ENCODE results near the gene MRPL18. TPM values are rescaled to one million over a fixed set of nuclear protein-coding genes. Genes with fewer than 3 reads are reported as not detected.
A peak's percentile ranks its signal among the peaks of the same experiment; 100 is the strongest.

Gene MRPL18
- polyA plus RNA-seq, 3 donors from 2014 or later = 50.4 to 92.5 (median 60.5) TPM

DNA sequence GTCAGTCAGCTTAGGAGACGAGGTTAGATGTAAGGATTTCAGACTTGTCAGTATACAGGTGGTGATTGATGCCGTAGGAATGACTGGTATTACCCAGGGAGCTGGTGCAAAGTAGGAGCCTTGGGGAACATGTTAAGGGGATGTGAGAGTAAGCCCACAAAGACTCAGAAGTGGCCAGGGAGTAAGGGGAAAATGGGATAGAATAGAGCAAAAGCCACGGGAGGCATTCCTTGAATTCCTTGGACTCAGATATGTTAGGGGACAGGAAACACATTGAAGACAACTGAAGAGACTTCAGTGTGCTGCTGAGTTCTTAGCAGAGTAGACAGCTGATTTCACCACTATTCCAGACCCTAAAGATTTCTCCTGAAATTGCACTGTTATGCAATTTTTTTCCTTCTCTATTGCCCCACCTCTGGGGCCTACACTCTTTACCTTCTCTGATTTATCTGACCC, 29.6 kb upstream of the MRPL18 start:
- peaks cover 27% of the 10 kb centered on the region in 2 donors for H3K4me1 Mint-ChIP-seq
- H3K4me3 Mint-ChIP-seq = peak overlapping the region; percentile 90 to 98 (median 96)
- H3K27ac Mint-ChIP-seq = peak overlapping the region; percentile 93 to 99 (median 97)
- peaks cover 10 to 22% (median 17%) of the 10 kb centered on the region in 3 donors for H3K27me3 Mint-ChIP-seq (ENCODE audit: low read depth in 3 of 3)
- no peaks in the 10 kb centered on the region for H3K9me3 Mint-ChIP-seq
- H3K36me3 Mint-ChIP-seq = peaks cover 6 to 18% (median 9%) of the 10 kb centered on the region in 3 donors
- no peak for DNase-seq

DNA sequence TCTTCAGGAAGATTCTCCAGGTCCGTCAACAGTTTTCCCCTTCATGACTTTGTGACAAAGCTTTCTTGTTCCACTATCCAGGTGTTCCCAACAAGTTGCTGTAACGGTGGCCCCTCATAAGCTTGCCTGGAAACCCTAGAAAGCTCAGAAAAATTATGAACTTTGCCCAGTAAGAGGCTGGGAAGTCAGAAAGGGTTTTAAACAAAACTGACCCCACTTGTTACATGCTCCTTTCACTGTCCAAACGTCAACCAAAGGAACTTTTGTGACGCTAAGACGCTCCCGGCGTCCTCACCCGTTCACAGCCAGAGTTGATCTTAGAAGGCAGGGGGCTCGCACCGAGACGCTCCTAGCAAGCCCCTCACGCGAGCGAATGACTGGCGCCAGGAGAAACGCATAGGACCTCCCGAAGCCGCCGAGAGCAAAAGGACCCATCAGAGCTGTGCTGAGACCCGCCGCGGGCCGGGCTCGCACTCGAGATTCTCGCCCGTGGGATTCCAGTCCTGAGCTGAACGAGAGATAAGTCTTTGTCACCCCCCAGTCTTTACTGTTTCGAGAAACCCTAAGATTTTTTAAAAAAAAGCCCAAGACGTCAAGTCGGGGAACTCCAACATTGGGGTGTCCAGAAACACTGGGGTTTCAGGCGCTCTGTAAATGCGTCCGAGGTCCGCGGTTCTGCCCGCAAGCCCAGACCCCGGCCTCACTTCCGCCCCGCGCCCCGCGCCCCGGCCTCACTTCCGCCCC, 29.0 kb upstream of the MRPL18 start:
- H3K4me1 Mint-ChIP-seq = peaks cover 27% of the 10 kb centered on the region in 2 donors
- peaks cover 4 to 20% (median 9%) of the 10 kb centered on the region in 3 donors for H3K36me3 Mint-ChIP-seq
- DNase-seq = no peak
- peak overlapping the region; percentile 93 to 99 (median 97) for H3K27ac Mint-ChIP-seq
- H3K4me3 Mint-ChIP-seq = peak overlapping the region; percentile 90 to 98 (median 96)
- H3K27me3 Mint-ChIP-seq (ENCODE audit: low read depth in 3 of 3) = peaks cover 10 to 22% (median 16%) of the 10 kb centered on the region in 3 donors
- no peaks in the 10 kb centered on the region for H3K9me3 Mint-ChIP-seq

- Mint-ChIP-seq H3K4me3 (peak within 1 kb of the TSS; percentile 90 to 98 (median 96)), H3K4me1 (peaks cover 27% of the 10 kb centered on the region in 2 donors), H3K36me3 (peaks cover 4 to 20% (median 9%) of the 10 kb centered on the region in 3 donors), H3K27ac (peak within 1 kb of the TSS; percentile 96 to 99 (median 97)), H3K9me3 (no peaks in the 10 kb centered on the region), H3K27me3 (ENCODE audit: low read depth in 3 of 3) (peaks cover 10 to 22% (median 16%) of the 10 kb centered on the region in 3 donors)
- DNase-seq = peak; percentile 91 to 92 (median 92)
Measured at GRCh38 chr6:159761873-159762680, 28.2 kb upstream of the MRPL18 start, which contains the start of gene ACAT2. TSS of gene ACAT2 (plus strand) at chr6:159762045. CDS start at chr6:159762088, 43 bp downstream.

GRCh38 chr6:159762681-159763293, 27.5 kb upstream of the MRPL18 start:
- H3K36me3 Mint-ChIP-seq = peaks cover 4 to 24% (median 8%) of the 10 kb centered on the region in 3 donors
- H3K27ac Mint-ChIP-seq = peak overlapping the region; percentile 92 to 99 (median 97)
- DNase-seq = peak in 1 of 3 donors; percentile 42
- H3K9me3 Mint-ChIP-seq = no peaks in the 10 kb centered on the region
- peaks cover 10 to 22% (median 16%) of the 10 kb centered on the region in 3 donors for H3K27me3 Mint-ChIP-seq (ENCODE audit: low read depth in 3 of 3)
- peak overlapping the region; percentile 90 to 98 (median 96) for H3K4me3 Mint-ChIP-seq
- peaks cover 27% of the 10 kb centered on the region in 2 donors for H3K4me1 Mint-ChIP-seq

DNA sequence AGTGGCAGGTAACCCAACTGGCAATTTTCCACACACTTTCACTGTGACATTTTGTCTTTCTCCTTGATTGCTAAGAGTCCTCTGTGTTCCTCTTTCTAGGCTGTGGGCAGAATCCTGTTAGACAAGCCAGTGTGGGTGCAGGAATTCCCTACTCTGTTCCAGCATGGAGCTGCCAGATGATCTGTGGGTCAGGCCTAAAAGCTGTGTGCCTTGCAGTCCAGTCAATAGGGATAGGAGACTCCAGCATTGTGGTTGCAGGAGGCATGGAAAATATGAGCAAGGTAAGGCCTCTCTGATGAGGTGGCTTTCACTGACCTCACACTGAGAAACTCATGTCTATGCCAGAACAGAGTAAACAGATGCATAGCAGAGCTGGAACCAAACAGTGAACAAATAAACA, 23.4 kb upstream of the MRPL18 start:
- H3K27me3 Mint-ChIP-seq (ENCODE audit: low read depth in 3 of 3) = peaks cover 8 to 13% (median 9%) of the 10 kb centered on the region in 3 donors
- peaks cover 9 to 12% of the 10 kb centered on the region in 2 donors for H3K4me1 Mint-ChIP-seq
- H3K36me3 Mint-ChIP-seq = peaks cover 25 to 40% (median 26%) of the 10 kb centered on the region in 3 donors
- no peak for DNase-seq
- H3K27ac Mint-ChIP-seq = no peak overlapping the region
- no peaks in the 10 kb centered on the region for H3K9me3 Mint-ChIP-seq
- H3K4me3 Mint-ChIP-seq = no peak overlapping the region

DNA sequence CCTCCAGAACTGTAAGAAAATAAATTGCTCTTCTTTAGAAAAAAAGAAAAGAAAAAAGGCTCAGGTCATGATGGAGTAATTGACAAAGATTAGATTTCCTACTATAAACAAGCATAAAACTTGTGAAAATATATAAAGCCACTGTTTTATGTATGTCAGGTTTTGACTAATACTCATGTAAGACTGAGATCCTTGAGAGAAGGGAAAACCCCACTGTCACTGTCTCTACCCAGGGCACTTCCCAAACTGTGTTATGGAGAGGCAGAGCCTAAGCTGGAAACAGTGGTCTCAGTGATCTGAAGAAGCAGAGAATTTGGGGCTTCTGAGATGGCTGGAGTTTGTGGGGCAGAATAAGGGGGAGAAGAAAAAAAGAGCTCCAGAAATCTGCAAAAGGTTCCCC, 20.8 kb upstream of the MRPL18 start:
- Mint-ChIP-seq H3K36me3 (peaks cover 25 to 40% (median 26%) of the 10 kb centered on the region in 3 donors), H3K27ac (no peak overlapping the region), H3K27me3 (ENCODE audit: low read depth in 3 of 3) (peaks cover 0 to 10% (median 2%) of the 10 kb centered on the region in 3 donors), H3K9me3 (no peaks in the 10 kb centered on the region), H3K4me1 (peaks cover 0 to 2% of the 10 kb centered on the region in 2 donors), H3K4me3 (no peak overlapping the region)
- no peak for DNase-seq

- H3K27me3 Mint-ChIP-seq (ENCODE audit: low read depth in 3 of 3) = peaks cover 0 to 10% (median 2%) of the 10 kb centered on the region in 3 donors
- no peak overlapping the region for H3K4me3 Mint-ChIP-seq
- H3K27ac Mint-ChIP-seq = no peak overlapping the region
- no peaks in the 10 kb centered on the region for H3K4me1 Mint-ChIP-seq
- peaks cover 25 to 30% (median 26%) of the 10 kb centered on the region in 3 donors for H3K36me3 Mint-ChIP-seq
- H3K9me3 Mint-ChIP-seq = no peaks in the 10 kb centered on the region
- DNase-seq = no peak
Measured at GRCh38 chr6:159772196-159772595, 18.1 kb upstream of the MRPL18 start.

GRCh38 chr6:159777240-159777904, 12.9 kb upstream of the MRPL18 start:
- Mint-ChIP-seq H3K36me3 (peaks cover 19 to 35% (median 20%) of the 10 kb centered on the region in 3 donors), H3K4me3 (no peak overlapping the region), H3K27me3 (ENCODE audit: low read depth in 3 of 3) (peaks cover 0 to 1% (median 0%) of the 10 kb centered on the region in 3 donors), H3K27ac (peak overlapping the region in 4 of 6 donors; percentile 20 to 61 (median 42)), H3K4me1 (peaks cover 7 to 12% of the 10 kb centered on the region in 2 donors), H3K9me3 (no peaks in the 10 kb centered on the region)
- no peak for DNase-seq

DNA sequence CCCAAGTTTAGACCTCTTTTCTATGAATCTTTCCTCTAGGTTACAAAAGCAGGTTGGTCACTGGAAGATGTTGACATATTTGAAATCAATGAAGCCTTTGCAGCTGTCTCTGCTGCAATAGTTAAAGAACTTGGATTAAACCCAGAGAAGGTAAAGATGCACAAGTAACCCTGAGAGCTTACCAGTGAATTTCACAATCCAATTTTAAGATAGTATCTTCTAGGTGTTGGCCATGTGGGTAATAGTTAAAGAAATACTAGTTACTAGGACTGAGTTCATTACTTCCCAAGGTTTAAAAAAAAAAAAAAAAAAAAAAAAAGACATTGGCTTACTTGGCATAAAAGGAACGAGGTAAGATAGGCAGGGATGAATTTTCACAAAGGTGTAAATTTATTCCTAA, 12.1 kb upstream of the MRPL18 start:
- Mint-ChIP-seq H3K36me3 (peaks cover 26 to 43% (median 27%) of the 10 kb centered on the region in 3 donors), H3K27ac (peak overlapping the region in 2 of 6 donors; percentile 25 to 52)

GRCh38 chr6:159778542-159779103, 11.6 kb upstream of the MRPL18 start:
- H3K9me3 Mint-ChIP-seq = no peaks in the 10 kb centered on the region
- H3K36me3 Mint-ChIP-seq = peaks cover 26 to 43% (median 28%) of the 10 kb centered on the region in 3 donors
- H3K27ac Mint-ChIP-seq = peak overlapping the region in 2 of 6 donors; percentile 11 to 52
- DNase-seq = no peak
- H3K4me1 Mint-ChIP-seq = peaks cover 11 to 23% of the 10 kb centered on the region in 2 donors
- H3K4me3 Mint-ChIP-seq = no peak overlapping the region
- no peaks in the 10 kb centered on the region for H3K27me3 Mint-ChIP-seq (ENCODE audit: low read depth in 3 of 3)

More for the DNA sequence above, 12.1 kb upstream of the MRPL18 start:
- H3K4me3 Mint-ChIP-seq = no peak overlapping the region
- no peaks in the 10 kb centered on the region for H3K9me3 Mint-ChIP-seq
- peaks cover 11 to 19% of the 10 kb centered on the region in 2 donors for H3K4me1 Mint-ChIP-seq
- no peak for DNase-seq
- no peaks in the 10 kb centered on the region for H3K27me3 Mint-ChIP-seq (ENCODE audit: low read depth in 3 of 3)

GRCh38 chr6:159788276-159788675, 2.0 kb upstream of the MRPL18 start:
- DNase-seq = no peak
- Mint-ChIP-seq H3K4me3 (peak overlapping the region; percentile 87 to 100 (median 99)), H3K36me3 (peaks cover 4 to 23% (median 9%) of the 10 kb centered on the region in 3 donors), H3K9me3 (no peaks in the 10 kb centered on the region), H3K27ac (peak overlapping the region; percentile 73 to 97 (median 85)), H3K27me3 (ENCODE audit: low read depth in 3 of 3) (peaks cover 7 to 11% (median 8%) of the 10 kb centered on the region in 3 donors), H3K4me1 (peaks cover 44 to 83% of the 10 kb centered on the region in 2 donors)

DNA sequence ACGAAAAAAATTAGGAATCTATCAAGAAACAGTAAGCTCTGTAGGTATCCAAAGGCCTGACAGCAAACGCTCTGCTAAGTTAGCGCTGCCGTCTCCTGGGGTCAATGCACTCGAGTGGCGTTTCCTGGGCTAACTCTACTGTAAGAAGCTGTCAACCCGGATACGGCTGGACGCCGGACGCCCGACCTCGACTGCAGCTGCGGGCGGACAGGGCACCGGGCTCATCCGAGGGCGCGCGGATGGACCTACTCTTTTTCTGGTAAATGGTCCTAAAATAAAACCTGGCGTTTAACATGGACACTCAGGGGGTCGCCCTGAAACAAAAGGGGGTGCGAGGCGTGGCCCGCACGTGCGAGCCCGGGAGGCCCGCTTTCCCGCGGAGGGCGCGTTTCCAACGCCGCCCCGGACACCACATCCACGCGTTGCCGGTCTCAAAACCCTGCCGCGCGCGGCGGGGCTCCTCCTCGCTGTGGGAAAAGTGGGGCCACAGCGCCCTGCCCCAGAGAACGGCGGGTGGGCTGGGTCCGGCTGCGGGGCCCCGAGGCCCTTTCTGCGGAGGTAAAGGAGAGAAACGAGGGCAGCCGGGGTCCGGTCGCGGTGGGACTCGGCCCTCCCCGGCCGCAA, 1.4 kb upstream of the MRPL18 start:
- Mint-ChIP-seq H3K4me3 (peak overlapping the region; percentile 87 to 100 (median 99)), H3K36me3 (peaks cover 4 to 24% (median 9%) of the 10 kb centered on the region in 3 donors), H3K9me3 (no peaks in the 10 kb centered on the region), H3K4me1 (peaks cover 43 to 84% of the 10 kb centered on the region in 2 donors), H3K27ac (peak overlapping the region; percentile 73 to 97 (median 85)), H3K27me3 (ENCODE audit: low read depth in 3 of 3) (peaks cover 7 to 11% (median 8%) of the 10 kb centered on the region in 3 donors)
- DNase-seq = peak; percentile 22 to 35 (median 30)
